NAMALWA (cell line): Measurements from ENCODE around the gene RMI1.
"Not testable (repeated sequence)": the region's sequence is repeated elsewhere in the genome, so short reads cannot be mapped to it uniquely, and the experiment has no call there.

Source experiments
- DNase-seq: peaks from one replicate; pipeline ENCODE4 v3.0.0-alpha.2; 2015; ENCODE audit warnings: low spot score

RMI1 gene

GRCh38 chr9:84007662-84008061 lies 27.1 kb downstream of the RMI1 start:
- DNase-seq: no peak

DNA sequence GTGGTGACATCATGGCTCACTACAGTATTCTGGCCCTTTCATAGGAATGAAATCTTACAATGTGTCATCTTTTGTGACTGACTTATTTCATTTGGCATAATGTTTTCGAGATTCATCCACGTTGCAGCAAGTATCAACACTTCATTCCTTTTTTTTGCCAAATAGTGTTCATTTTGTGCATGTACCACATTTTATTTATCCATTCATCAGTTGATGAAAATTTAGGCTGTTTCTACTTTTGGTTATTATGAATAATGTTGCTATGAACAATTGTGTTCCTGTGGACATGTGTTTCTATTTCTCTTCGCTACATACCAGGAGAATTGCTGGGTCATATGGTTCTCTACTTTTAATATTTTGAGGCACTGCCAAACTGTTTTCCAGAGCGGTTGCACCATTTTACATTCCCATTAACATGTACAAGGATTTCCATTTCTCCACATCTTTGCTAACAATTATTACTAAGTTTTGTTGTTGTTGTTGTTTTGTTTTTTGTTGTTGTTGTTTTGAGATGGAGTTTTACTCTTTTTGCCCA lies 43.5 kb downstream of the RMI1 start:
- DNase-seq: no peak

- no peak for DNase-seq
These were observed 46.6 kb downstream of the RMI1 start for GRCh38 chr9:84027201-84027600.

- no peak for DNase-seq
These were observed 50.9 kb downstream of the RMI1 start for GRCh38 chr9:84031534-84031933.

- DNase-seq: not testable (repeated sequence)
These were observed 61.3 kb downstream of the RMI1 start for GRCh38 chr9:84041857-84042256.

- DNase-seq: no peak
These were observed 65.0 kb downstream of the RMI1 start for GRCh38 chr9:84045481-84046097.
